ENCODE results near the gene LRRC3.
A peak's percentile ranks its signal among the peaks of the same experiment; 100 is the strongest.

LRRC3 gene

DNA sequence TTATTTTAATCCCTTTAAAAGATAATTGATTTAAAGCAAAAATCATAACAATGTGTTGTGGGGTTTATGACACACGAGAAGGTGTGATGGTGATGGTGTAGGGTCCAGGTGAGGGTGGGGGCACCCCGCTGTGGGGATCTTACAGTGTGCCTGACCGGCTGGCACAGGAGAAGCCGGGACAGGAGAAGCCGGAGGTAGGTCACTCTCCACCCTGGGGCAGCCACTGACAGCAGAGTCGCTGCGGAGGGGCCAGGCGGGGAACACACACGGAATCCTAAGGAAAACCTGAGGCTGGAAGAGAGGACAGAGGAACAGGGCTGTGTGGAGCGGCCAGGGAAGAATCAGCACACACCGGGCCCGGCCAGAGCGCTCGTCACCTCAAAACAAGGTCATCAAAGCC is 4.3 kb upstream of the LRRC3 start:
- no peak for DNase-seq (ENCODE audit: low read depth, low spot score)
- in situ Hi-C loops (cut with HindIII; ENCODE audit: low sequenced_read_pairs), result no loop called here
- TF ChIP-seq, protein P1, sequence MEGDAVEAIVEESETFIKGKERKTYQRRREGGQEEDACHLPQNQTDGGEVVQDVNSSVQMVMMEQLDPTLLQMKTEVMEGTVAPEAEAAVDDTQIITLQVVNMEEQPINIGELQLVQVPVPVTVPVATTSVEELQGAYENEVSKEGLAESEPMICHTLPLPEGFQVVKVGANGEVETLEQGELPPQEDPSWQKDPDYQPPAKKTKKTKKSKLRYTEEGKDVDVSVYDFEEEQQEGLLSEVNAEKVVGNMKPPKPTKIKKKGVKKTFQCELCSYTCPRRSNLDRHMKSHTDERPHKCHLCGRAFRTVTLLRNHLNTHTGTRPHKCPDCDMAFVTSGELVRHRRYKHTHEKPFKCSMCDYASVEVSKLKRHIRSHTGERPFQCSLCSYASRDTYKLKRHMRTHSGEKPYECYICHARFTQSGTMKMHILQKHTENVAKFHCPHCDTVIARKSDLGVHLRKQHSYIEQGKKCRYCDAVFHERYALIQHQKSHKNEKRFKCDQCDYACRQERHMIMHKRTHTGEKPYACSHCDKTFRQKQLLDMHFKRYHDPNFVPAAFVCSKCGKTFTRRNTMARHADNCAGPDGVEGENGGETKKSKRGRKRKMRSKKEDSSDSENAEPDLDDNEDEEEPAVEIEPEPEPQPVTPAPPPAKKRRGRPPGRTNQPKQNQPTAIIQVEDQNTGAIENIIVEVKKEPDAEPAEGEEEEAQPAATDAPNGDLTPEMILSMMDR (IDR thresholded peaks at IDR 0.05; ENCODE audit: low read depth, low read length), result no peak
- H3K4me3 ChIP-seq (ENCODE audit: low read depth, low read length), result no peak overlapping the region

DNA sequence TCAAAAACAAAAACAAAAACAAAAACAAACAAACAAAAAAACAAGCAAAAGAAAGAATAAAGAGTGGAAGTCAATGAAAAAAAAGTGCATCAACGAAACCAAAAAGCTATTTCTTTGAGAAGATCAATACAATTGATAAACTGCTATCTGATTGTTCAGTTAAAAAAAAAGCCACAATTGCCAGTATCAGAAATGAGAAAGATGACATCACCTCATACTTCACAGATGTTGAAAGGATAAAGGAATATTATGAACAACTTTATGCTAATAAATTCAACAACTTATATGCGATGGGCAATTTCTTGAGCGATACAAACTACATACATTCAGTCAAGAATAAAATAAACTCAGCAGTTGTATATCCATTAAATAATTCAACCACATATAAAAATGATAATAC is 2.2 kb upstream of the LRRC3 start:
- no peak for DNase-seq (ENCODE audit: low read depth, low spot score)
- in situ Hi-C loops (cut with HindIII; ENCODE audit: low sequenced_read_pairs), result no loop called here

DNA sequence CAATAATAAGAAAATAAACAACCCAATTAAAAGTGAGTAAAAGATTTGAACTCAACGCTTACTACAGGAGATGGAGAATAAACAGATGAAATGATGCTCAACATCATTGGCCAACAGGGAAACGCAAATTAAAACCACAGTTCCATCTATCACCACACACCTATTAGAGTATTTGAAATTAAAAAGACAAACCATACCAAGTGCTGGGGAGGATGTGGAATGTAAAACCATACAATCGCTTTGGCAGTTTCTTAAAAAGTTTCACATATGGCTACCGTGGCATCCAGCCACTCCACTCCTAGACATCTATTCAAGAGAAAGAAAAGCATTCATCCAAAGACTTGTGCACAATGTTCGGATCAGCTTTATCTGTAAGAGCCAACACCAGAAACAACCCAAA is 1.3 kb upstream of the LRRC3 start:
- no peak for DNase-seq (ENCODE audit: low read depth, low spot score)
- in situ Hi-C loops (cut with HindIII; ENCODE audit: low sequenced_read_pairs), result no loop called here

More for the DNA sequence above, 2.2 kb upstream of the LRRC3 start:
- TF ChIP-seq, protein P1 (IDR thresholded peaks at IDR 0.05; ENCODE audit: low read depth, low read length), result no peak
- H3K4me3 ChIP-seq (ENCODE audit: low read depth, low read length), result no peak overlapping the region

DNA sequence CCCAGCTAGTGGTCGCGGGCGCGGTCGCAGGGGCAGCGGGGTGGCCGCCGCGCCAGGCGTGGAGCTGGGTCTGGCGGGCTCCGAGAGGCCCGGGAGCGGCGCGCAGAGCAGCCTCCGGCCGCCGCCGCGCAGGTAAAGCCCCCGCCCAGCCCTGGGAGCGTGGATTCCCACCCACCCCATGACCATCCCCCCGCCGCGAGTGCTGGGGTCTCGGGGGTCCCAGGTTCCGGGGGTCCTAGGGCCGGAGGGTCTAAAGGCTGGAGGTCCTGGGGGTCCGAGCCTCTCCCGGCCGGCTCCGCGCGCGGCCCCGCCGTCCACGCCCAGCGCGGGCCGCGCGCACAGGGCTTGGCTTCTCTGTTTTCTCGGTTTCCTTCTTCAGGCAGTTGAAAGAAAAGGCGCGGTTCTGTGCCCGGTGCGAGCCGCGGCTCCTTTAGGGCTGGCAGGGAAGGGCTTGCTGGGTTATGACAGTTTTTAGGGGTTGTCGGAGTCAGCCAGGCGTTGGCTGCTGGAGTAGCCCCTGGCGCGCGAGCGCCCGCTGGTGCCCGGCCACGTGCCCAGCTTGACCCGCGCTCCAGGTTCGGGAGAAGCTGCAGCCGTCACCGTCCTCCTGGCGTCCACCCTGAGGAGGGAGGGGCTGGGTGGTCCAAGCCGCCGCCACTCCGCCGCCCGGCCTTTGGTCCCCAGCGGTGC is 359 bp downstream of the LRRC3 start:
- in situ Hi-C loops (cut with HindIII; ENCODE audit: low sequenced_read_pairs), result no loop called here
- TF ChIP-seq, protein P1 (IDR thresholded peaks at IDR 0.05; ENCODE audit: low read depth, low read length), result peak; percentile 5
- H3K4me3 ChIP-seq (ENCODE audit: low read depth, low read length), result peak overlapping the region; percentile 42
- DNase-seq (ENCODE audit: low read depth, low spot score), result peak; percentile 2

More for the DNA sequence above, 1.3 kb upstream of the LRRC3 start:
- no peak overlapping the region for H3K4me3 ChIP-seq (ENCODE audit: low read depth, low read length)
- TF ChIP-seq, protein P1 (IDR thresholded peaks at IDR 0.05; ENCODE audit: low read depth, low read length), result no peak

DNA sequence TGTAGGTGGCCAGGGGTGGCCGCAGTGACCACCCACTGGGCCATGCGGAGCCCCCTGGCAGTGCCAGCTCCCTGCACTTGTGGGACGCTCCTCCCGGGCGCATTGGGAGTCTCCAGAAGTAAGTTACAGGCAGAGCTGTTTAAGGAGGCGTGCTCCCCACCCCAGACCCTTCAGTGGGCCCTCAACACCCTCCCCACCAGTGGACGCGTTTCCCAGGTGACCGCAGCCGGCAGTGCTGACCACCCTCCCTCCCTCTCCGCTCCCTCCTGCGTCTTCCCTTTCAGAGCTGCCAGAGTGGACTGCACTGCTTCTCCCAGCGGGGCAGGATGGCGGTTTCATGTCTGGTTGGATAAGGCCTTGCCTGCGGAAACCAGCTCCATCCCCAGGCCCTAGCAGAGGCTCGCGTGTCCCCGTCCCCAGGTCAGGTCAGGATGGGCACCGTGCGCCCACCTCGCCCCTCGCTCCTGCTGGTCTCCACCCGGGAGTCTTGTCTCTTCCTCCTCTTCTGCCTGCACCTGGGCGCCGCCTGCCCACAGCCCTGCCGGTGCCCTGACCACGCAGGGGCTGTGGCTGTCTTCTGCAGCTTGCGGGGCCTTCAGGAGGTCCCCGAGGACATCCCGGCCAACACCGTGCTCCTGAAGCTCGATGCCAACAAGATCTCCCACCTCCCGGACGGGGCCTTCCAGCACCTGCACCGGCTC is 1.1 kb downstream of the LRRC3 start:
- in situ Hi-C loops (cut with HindIII; ENCODE audit: low sequenced_read_pairs), result no loop called here
- H3K4me3 ChIP-seq (ENCODE audit: low read depth, low read length), result peak overlapping the region; percentile 42
- DNase-seq (ENCODE audit: low read depth, low spot score), result no peak
- TF ChIP-seq, protein P1 (IDR thresholded peaks at IDR 0.05; ENCODE audit: low read depth, low read length), result no peak

DNA sequence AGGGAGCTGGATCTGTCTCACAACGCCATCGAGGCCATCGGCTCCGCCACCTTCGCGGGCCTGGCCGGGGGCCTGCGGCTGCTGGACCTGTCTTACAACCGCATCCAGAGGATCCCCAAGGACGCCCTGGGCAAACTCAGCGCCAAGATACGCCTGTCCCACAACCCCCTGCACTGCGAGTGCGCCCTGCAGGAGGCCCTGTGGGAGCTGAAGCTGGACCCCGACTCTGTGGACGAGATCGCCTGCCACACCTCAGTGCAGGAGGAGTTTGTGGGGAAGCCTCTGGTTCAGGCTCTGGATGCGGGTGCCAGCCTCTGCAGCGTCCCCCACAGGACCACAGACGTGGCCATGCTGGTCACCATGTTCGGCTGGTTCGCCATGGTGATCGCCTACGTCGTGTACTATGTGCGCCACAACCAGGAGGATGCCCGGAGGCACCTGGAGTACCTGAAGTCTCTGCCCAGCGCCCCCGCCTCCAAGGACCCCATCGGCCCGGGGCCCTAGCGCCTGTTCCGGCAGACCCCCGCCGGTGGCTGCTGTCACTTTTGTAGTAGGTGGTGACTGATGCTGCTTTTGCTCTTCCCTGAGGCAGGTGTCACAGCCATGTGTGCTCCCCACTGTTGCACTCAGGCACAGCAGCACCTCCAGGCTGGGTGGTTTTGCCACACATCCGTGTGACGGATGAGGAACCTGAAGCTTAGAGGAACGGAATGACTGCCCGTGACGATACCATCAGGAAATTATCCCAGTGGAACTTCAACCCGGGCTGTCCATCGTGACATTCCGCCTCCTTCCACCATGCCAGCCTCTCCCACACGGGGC is 1.8 kb downstream of the LRRC3 start:
- H3K4me3 ChIP-seq (ENCODE audit: low read depth, low read length), result no peak overlapping the region
- in situ Hi-C loops (cut with HindIII; ENCODE audit: low sequenced_read_pairs), result no loop called here
- DNase-seq (ENCODE audit: low read depth, low spot score), result no peak
- TF ChIP-seq, protein P1 (IDR thresholded peaks at IDR 0.05; ENCODE audit: low read depth, low read length), result no peak
